MM.1S (cell line): ENCODE measurements around the gene CATSPERB.

Source experiments
- EZH2 ChIP-seq: fragments of 300-600 bp; sonication (generic); optimal IDR thresholded peaks from 2 replicates; pipeline ENCODE3; 2017; ENCODE audit warnings: low read depth, mild to moderate bottlenecking, antibody characterized with exemption, low read length, mixed read lengths
- TF ChIP-seq, protein P1 (sequence below): fragments of 300-600 bp; sonication (generic); IDR thresholded peaks from 2 replicates; pipeline ENCODE4 v1.5.1; 2016; ENCODE audit warnings: antibody characterized with exemption, low read length, mixed read lengths

DNA sequence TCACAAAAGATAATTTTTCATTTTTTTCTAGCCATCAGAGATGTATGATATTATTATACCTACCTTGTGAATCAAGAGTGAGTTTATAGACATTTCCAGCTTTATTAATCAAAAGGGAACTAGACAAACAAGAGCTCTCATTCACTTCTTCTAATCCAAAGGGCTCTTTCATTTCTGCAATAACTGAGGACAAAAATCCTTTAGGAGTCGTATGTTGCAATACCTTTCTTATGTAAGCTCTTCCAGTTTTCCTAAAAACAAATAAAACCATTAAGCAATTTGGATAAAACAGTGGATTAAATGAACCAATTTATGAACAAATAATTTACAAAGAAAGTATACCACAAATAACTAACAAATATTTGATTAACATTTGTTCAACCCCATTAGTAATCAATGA, 107.1 kb downstream of the CATSPERB start:
- TF ChIP-seq, protein P1, sequence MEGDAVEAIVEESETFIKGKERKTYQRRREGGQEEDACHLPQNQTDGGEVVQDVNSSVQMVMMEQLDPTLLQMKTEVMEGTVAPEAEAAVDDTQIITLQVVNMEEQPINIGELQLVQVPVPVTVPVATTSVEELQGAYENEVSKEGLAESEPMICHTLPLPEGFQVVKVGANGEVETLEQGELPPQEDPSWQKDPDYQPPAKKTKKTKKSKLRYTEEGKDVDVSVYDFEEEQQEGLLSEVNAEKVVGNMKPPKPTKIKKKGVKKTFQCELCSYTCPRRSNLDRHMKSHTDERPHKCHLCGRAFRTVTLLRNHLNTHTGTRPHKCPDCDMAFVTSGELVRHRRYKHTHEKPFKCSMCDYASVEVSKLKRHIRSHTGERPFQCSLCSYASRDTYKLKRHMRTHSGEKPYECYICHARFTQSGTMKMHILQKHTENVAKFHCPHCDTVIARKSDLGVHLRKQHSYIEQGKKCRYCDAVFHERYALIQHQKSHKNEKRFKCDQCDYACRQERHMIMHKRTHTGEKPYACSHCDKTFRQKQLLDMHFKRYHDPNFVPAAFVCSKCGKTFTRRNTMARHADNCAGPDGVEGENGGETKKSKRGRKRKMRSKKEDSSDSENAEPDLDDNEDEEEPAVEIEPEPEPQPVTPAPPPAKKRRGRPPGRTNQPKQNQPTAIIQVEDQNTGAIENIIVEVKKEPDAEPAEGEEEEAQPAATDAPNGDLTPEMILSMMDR = no peak
- no peak for TF ChIP-seq EZH2
